ENCODE results near the gene KRTAP12-2.
"Not testable (repeated sequence)": the region's sequence is repeated elsewhere in the genome, so short reads cannot be mapped to it uniquely, and the experiment has no call there.

The KRTAP12-2 gene

DNA sequence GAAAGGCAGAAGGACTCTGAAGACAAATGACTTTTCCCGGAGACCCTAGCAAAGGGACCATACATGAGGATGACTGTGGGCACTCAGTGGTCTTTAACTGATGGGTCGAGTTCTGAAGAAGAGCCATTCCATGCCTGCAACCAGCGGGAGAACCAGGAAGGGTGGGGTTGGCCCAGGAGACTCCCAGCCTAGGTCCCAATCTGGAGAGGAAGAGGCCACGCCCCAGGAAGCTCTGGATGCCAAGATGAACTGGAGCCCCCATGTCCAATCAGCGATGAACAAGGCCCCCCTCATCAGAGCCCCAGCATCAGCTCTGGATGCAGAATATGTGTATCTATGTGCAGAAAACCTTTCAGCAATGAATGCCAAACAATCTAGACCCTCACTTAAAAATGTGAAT, 26.0 kb downstream of the KRTAP12-2 start:
- Histone ChIP-seq H3K9me2 (replicated peaks; ENCODE audit: insufficient read depth, low read length) (no peaks in the 10 kb centered on the region), H2AFZ (ENCODE audit: low read length) (no peak overlapping the region), H3K4me2 (ENCODE audit: low read depth, low read length) (no peak overlapping the region), H4K20me1 (ENCODE audit: insufficient read depth, low read length) (no peaks in the 10 kb centered on the region), H3K79me2 (ENCODE audit: low read length) (no peaks in the 10 kb centered on the region), H3K27ac (ENCODE audit: low read length) (no peak overlapping the region), H3K9me3 (replicated peaks; ENCODE audit: insufficient read depth, low read length) (no peaks in the 10 kb centered on the region; the same call in 1 of the 2 replicates), H3K4me3 (ENCODE audit: low read length) (no peak overlapping the region), H3K36me3 (replicated peaks; ENCODE audit: insufficient read depth, low read length) (no peaks in the 10 kb centered on the region), H3K4me1 (ENCODE audit: low read length) (no peaks in the 10 kb centered on the region), H3F3A (ENCODE audit: insufficient read depth, low read length) (no peaks in the 10 kb centered on the region), H3K27me3 (replicated peaks; ENCODE audit: insufficient read depth, low read length) (peaks cover 80% of the 10 kb centered on the region), H3K9ac (ENCODE audit: low read length) (no peak overlapping the region)
- no peak for DNase-seq
- no peak for TF ChIP-seq EZH2phosphoT487 (IDR thresholded peaks at IDR 0.05; ENCODE audit: low read length)
- no peak for TF ChIP-seq EZH2 (optimal IDR thresholded peaks at IDR 0.05; ENCODE audit: low read depth, low read length)
- TF ChIP-seq, protein P1, sequence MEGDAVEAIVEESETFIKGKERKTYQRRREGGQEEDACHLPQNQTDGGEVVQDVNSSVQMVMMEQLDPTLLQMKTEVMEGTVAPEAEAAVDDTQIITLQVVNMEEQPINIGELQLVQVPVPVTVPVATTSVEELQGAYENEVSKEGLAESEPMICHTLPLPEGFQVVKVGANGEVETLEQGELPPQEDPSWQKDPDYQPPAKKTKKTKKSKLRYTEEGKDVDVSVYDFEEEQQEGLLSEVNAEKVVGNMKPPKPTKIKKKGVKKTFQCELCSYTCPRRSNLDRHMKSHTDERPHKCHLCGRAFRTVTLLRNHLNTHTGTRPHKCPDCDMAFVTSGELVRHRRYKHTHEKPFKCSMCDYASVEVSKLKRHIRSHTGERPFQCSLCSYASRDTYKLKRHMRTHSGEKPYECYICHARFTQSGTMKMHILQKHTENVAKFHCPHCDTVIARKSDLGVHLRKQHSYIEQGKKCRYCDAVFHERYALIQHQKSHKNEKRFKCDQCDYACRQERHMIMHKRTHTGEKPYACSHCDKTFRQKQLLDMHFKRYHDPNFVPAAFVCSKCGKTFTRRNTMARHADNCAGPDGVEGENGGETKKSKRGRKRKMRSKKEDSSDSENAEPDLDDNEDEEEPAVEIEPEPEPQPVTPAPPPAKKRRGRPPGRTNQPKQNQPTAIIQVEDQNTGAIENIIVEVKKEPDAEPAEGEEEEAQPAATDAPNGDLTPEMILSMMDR (IDR thresholded peaks at IDR 0.05; ENCODE audit: low read length), result no peak

DNA sequence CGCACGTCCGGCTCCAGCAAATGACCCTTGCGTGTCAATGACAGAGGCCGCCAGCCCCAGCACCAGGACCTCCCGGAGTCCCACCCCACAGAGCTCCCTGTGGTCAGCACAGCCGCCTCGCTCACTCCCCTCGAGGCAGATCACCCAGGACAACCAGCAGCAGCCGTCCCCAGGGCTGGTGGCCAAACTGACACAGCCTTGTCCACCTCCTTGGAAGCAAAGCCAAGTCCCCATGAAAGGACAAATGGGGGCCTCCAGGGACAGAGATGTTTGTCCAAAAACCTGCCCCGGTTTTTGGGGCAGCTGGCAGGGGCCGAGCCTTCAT, 27.4 kb downstream of the KRTAP12-2 start:
- TF ChIP-seq, protein P1 (IDR thresholded peaks at IDR 0.05; ENCODE audit: low read length), result no peak
- TF ChIP-seq EZH2phosphoT487 (IDR thresholded peaks at IDR 0.05; ENCODE audit: low read length) (no peak), EZH2 (optimal IDR thresholded peaks at IDR 0.05; ENCODE audit: low read depth, low read length) (no peak)
- DNase-seq, result no peak

GRCh38 chr21:44638506-44639330, 28.0 kb downstream of the KRTAP12-2 start:
- H3K4me3 ChIP-seq (ENCODE audit: low read length), result not testable (repeated sequence)

More for the DNA sequence above, 27.4 kb downstream of the KRTAP12-2 start:
- H3F3A ChIP-seq (ENCODE audit: insufficient read depth, low read length), result no peaks in the 10 kb centered on the region
- no peak overlapping the region for H3K9ac ChIP-seq (ENCODE audit: low read length)
- no peak overlapping the region for H2AFZ ChIP-seq (ENCODE audit: low read length)
- no peaks in the 10 kb centered on the region for H3K36me3 ChIP-seq (replicated peaks; ENCODE audit: insufficient read depth, low read length)
- H3K27me3 ChIP-seq (replicated peaks; ENCODE audit: insufficient read depth, low read length), result peaks cover 79% of the 10 kb centered on the region
- H3K79me2 ChIP-seq (ENCODE audit: low read length), result no peaks in the 10 kb centered on the region
- H3K27ac ChIP-seq (ENCODE audit: low read length), result no peak overlapping the region
- no peaks in the 10 kb centered on the region for H3K9me2 ChIP-seq (replicated peaks; ENCODE audit: insufficient read depth, low read length)
- no peaks in the 10 kb centered on the region for H3K9me3 ChIP-seq (replicated peaks; ENCODE audit: insufficient read depth, low read length)
- H3K4me1 ChIP-seq (ENCODE audit: low read length), result no peaks in the 10 kb centered on the region
- H3K4me2 ChIP-seq (ENCODE audit: low read depth, low read length), result no peak overlapping the region
- H3K4me3 ChIP-seq (ENCODE audit: low read length), result no peak overlapping the region
- no peaks in the 10 kb centered on the region for H4K20me1 ChIP-seq (ENCODE audit: insufficient read depth, low read length)

DNA sequence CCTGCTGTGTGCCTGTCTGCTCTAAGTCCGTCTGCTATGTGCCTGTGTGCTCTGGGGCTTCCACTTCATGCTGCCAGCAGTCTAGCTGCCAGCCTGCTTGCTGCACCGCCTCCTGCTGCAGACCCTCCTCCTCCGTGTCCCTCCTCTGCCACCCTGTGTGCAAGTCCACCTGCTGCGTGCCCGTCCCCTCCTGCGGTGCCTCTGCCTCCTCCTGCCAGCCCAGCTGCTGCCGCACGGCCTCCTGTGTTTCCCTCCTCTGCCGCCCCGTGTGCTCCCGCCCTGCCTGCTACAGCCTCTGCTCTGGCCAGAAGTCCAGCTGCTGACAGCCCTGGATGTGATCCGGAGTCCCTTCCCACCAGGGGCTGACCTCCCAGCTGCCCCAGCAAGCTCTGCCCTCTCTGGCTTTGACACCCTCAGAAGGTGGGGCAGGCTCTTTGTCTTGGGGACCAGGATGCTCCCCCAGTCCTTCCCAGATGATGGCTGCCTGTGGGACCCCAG, 28.8 kb downstream of the KRTAP12-2 start:
- not testable (repeated sequence) for H3K79me2 ChIP-seq (ENCODE audit: low read length); H3K27ac ChIP-seq (ENCODE audit: low read length); H3K4me1 ChIP-seq (ENCODE audit: low read length); H2AFZ ChIP-seq (ENCODE audit: low read length); H3F3A ChIP-seq (ENCODE audit: insufficient read depth, low read length); H3K36me3 ChIP-seq (replicated peaks; ENCODE audit: insufficient read depth, low read length); H3K9me2 ChIP-seq (replicated peaks; ENCODE audit: insufficient read depth, low read length); H3K4me2 ChIP-seq (ENCODE audit: low read depth, low read length); H3K9ac ChIP-seq (ENCODE audit: low read length); H4K20me1 ChIP-seq (ENCODE audit: insufficient read depth, low read length); DNase-seq; H3K9me3 ChIP-seq (replicated peaks; ENCODE audit: insufficient read depth, low read length); H3K4me3 ChIP-seq (ENCODE audit: low read length)
- H3K27me3 ChIP-seq (replicated peaks; ENCODE audit: insufficient read depth, low read length), result peaks cover 79% of the 10 kb centered on the region

More at GRCh38 chr21:44638506-44639330, 28.0 kb downstream of the KRTAP12-2 start:
- peaks cover 79% of the 10 kb centered on the region for H3K27me3 ChIP-seq (replicated peaks; ENCODE audit: insufficient read depth, low read length)
- H3K9me2 ChIP-seq (replicated peaks; ENCODE audit: insufficient read depth, low read length); H3K9me3 ChIP-seq (replicated peaks; ENCODE audit: insufficient read depth, low read length); H3K36me3 ChIP-seq (replicated peaks; ENCODE audit: insufficient read depth, low read length); DNase-seq; H2AFZ ChIP-seq (ENCODE audit: low read length); H3F3A ChIP-seq (ENCODE audit: insufficient read depth, low read length); H3K79me2 ChIP-seq (ENCODE audit: low read length); H4K20me1 ChIP-seq (ENCODE audit: insufficient read depth, low read length); H3K9ac ChIP-seq (ENCODE audit: low read length); H3K27ac ChIP-seq (ENCODE audit: low read length); H3K4me2 ChIP-seq (ENCODE audit: low read depth, low read length); H3K4me1 ChIP-seq (ENCODE audit: low read length): not testable (repeated sequence)

All from MM.1S (cell line).